Right lobe of liver (tissue), 6 donors: Measurements from ENCODE around the gene SFTPD. TPM values are rescaled to one million over a fixed set of nuclear protein-coding genes. Genes with fewer than 3 reads are reported as not detected.

Experiments
- ATAC-seq, 4 donors: fragments of 200-7000 bp; cut with Tn5 transposase; one replicate each; pipeline ENCODE4 v1.9.1; 2020; ENCODE audit warnings: mild to moderate bottlenecking in 4 of 4, moderate library complexity in 4 of 4
- DNase-seq, 3 donors: peaks; one replicate each; pipeline ENCODE4 v3.0.0-alpha.2; 2020
- H3K27ac ChIP-seq, 3 donors: fragments of 200-600 bp; one replicate each; pipeline ENCODE4 v1.8.0; 2022
- H3K27me3 ChIP-seq, 2 donors: fragments of 200-600 bp; one replicate each; pipeline ENCODE4 v1.8.0; 2022
- H3K36me3 ChIP-seq, 4 donors: fragments of 200-600 bp; sonication (generic) in 1 of 4; one replicate each; pipeline versions ENCODE4 v1.5.1 to v1.8.0; 2017 to 2022; ENCODE audit warnings: control low read depth in 1 of 4
- H3K4me1 ChIP-seq, 4 donors: fragments of 200-600 bp; sonication (generic) in 1 of 4; one replicate each; pipeline versions ENCODE4 v1.5.1 to v1.8.0; 2017 to 2022; ENCODE audit warnings: control low read depth in 1 of 4
- H3K4me3 ChIP-seq, 3 donors: fragments of 200-600 bp; one replicate each; pipeline ENCODE4 v1.8.0; 2022
- H3K9me3 ChIP-seq, 4 donors: fragments of 200-600 bp; sonication (generic) in 1 of 4; one replicate each; pipeline versions ENCODE4 v1.5.1 to v1.8.0; 2017 to 2022; ENCODE audit warnings: control low read depth in 1 of 4
- POLR2A ChIP-seq: fragments of 450-650 bp; IDR thresholded peaks from one replicate; pipeline ENCODE4 v1.6.1; 2017; ENCODE audit warnings: antibody characterized with exemption, mild to moderate bottlenecking
- WGBS: methylation state at CpG from one replicate; pipeline ENCODE4 v1.1.6; 2018; ENCODE audit warnings: low coverage, low lambda C conversion rate; ENCODE audit not compliant: insufficient coverage; ENCODE audit errors: missing lambda C conversion rate; 5-methylcytosine and 5-hydroxymethylcytosine counted together
- intact Hi-C, 2 donors: fragments of 100-400 bp; cut with DNase I; formaldehyde crosslinking; loops; one replicate each; pipeline versions ENCODE4 v1.11.2 to v1.14.1; 2022
- total RNA-seq, 6 experiments: library from RNA; depleted of rRNA in 2 of 6; stranded (reverse); fragments of >200 nt in 2 of 6; fragmentation: NEBNext Ultra II Directional in 3 of 6; extraction: Animal tissue kit (Norgen Biotek cat#: 25700) in 3 of 6; gene quantifications; one replicate each; pipeline versions ENCODE4 v1.1.0 to v1.2.4, GENCODE V29; 2016 to 2023
- TF ChIP-seq, protein P1 (sequence below), 4 donors: fragments of 200-600 bp in 3 of 4; fragments of 450-650 bp in 1 of 4; IDR thresholded peaks; one replicate each; pipeline versions ENCODE4 v1.5.1 to v1.8.0; 2016 to 2022; ENCODE audit warnings: antibody characterized with exemption in 4 of 4, mild to moderate bottlenecking in 2 of 4
- donor health status: DM: no; HTN: yes; CAD: no.
- donor health status: DM: no; HTN: no; CAD: no.
- donor health status: DM: no; HTN: no; CAD: no.
- donor health status: DM: no; HTN: yes; CAD: no.
- donor health status: DM: no; HTN: yes; CAD: no.

The SFTPD gene
- total RNA-seq, 6 experiments from 2014 or later: 0.35 to 0.59 (median 0.51) TPM; not detected in 3

GRCh38 chr10:79942261-79943185 is 6.4 kb downstream of the SFTPD start:
- Histone ChIP-seq H3K4me3 (no peak overlapping the region), H3K36me3 (no peaks in the 10 kb centered on the region), H3K27me3 (no peaks in the 10 kb centered on the region), H3K9me3 (no peaks in the 10 kb centered on the region), H3K27ac (no peak overlapping the region), H3K4me1 (no peaks in the 10 kb centered on the region)
- DNase-seq (no peak), ATAC-seq (no peak)
- 71% methylated on average over 4 of the region's 8 CpGs for WGBS
- TF ChIP-seq POLR2A: no peak
- TF ChIP-seq, protein P1, sequence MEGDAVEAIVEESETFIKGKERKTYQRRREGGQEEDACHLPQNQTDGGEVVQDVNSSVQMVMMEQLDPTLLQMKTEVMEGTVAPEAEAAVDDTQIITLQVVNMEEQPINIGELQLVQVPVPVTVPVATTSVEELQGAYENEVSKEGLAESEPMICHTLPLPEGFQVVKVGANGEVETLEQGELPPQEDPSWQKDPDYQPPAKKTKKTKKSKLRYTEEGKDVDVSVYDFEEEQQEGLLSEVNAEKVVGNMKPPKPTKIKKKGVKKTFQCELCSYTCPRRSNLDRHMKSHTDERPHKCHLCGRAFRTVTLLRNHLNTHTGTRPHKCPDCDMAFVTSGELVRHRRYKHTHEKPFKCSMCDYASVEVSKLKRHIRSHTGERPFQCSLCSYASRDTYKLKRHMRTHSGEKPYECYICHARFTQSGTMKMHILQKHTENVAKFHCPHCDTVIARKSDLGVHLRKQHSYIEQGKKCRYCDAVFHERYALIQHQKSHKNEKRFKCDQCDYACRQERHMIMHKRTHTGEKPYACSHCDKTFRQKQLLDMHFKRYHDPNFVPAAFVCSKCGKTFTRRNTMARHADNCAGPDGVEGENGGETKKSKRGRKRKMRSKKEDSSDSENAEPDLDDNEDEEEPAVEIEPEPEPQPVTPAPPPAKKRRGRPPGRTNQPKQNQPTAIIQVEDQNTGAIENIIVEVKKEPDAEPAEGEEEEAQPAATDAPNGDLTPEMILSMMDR (IDR thresholded peaks at IDR 0.05): no peak
- intact Hi-C loops: no loop called here

- ATAC-seq (no peak), DNase-seq (no peak)
- Histone ChIP-seq H3K27ac (no peak overlapping the region), H3K9me3 (no peaks in the 10 kb centered on the region), H3K27me3 (no peaks in the 10 kb centered on the region), H3K4me1 (no peaks in the 10 kb centered on the region), H3K36me3 (no peaks in the 10 kb centered on the region), H3K4me3 (no peak overlapping the region)
- intact Hi-C loops: no loop called here
- no peak for TF ChIP-seq POLR2A
- TF ChIP-seq, protein P1 (IDR thresholded peaks at IDR 0.05): no peak
- 96% methylated on average over 3 of the region's 11 CpGs for WGBS
Measured at GRCh38 chr10:79941585-79942210, 7.2 kb downstream of the SFTPD start.

DNA sequence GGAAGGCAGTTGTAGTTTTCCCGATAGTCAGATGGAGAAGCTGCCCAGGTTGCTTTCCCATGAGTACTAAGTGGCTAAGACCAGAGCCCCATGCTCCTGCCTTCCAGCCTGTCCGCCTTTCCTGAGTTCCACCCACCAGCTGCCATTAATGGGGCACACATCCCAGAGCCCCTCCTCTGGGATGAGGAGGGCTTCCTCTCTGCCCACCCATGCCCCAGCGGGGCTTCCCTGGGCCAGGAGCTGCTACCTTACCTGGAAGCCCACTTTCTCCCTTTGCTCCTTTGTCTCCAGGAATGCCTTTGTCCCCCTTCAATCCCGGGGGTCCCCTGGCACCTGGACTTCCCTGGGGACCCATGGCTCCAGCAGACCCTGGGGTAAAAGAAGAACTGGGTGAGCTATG is 7.8 kb downstream of the SFTPD start:
- H3K9me3 ChIP-seq: no peaks in the 10 kb centered on the region
- H3K27me3 ChIP-seq: no peaks in the 10 kb centered on the region
- DNase-seq (no peak), ATAC-seq (no peak)
- TF ChIP-seq POLR2A: no peak
- TF ChIP-seq, protein P1 (IDR thresholded peaks at IDR 0.05): no peak
- H3K4me3 ChIP-seq: no peak overlapping the region
- H3K4me1 ChIP-seq: no peaks in the 10 kb centered on the region
- H3K36me3 ChIP-seq: no peaks in the 10 kb centered on the region
- intact Hi-C loops: no loop called here
- whole genome bisulfite sequencing: 80% methylated on average over 2 of the region's 4 CpGs
- H3K27ac ChIP-seq: no peak overlapping the region

DNA sequence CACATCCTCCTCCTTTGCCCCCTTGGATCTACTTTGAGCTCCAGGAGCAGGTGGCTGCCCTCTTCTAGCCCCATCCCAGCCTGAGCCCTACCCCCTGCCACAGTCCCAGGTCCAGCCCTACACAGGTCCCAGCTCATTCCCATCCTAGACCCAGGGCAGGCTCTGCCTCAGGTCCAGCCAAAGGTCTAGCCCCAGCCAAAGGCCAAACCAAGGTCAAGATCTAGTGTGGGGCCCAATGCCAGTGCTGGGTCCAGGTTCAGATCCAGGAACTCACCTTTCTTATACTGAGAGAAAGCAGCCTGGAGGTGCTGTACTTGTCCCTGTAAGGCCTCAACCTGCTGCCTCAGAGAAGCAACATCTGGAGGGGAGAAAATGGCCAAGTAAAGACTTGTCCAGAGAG is 8.5 kb downstream of the SFTPD start:
- no peaks in the 10 kb centered on the region for H3K27me3 ChIP-seq
- no peaks in the 10 kb centered on the region for H3K4me1 ChIP-seq
- ATAC-seq (no peak), DNase-seq (no peak)
- H3K27ac ChIP-seq: no peak overlapping the region
- no peaks in the 10 kb centered on the region for H3K9me3 ChIP-seq
- intact Hi-C loops: no loop called here
- H3K4me3 ChIP-seq: no peak overlapping the region
- TF ChIP-seq POLR2A: no peak
- TF ChIP-seq, protein P1 (IDR thresholded peaks at IDR 0.05): no peak
- no peaks in the 10 kb centered on the region for H3K36me3 ChIP-seq
